Kidney (tissue), 14 donors: ENCODE data around the gene NEDD4. TPM values are rescaled to one million over a fixed set of nuclear protein-coding genes. Genes with fewer than 3 reads are reported as not detected.

Source experiments
- DNase-seq, 5 donors: peaks; one replicate each; pipeline ENCODE4 v3.0.0-alpha.2; 2013 to 2020
- FAIRE-seq: peaks from 2 replicates; lab custom pipeline; 2012; peaks lifted over from hg19 to GRCh38; lab: Jason Lieb, UNC
- H3K27ac ChIP-seq, 2 donors: one replicate each; pipeline ENCODE4 v1.7.0; 2013; ENCODE audit warnings: low read depth in 2 of 2, low read length in 2 of 2, inconsistent platforms in 1 of 2
- H3K27me3 ChIP-seq: one replicate; pipeline ENCODE4 v1.7.1; 2013; ENCODE audit warnings: low read length, inconsistent platforms; ENCODE audit not compliant: control insufficient read depth, insufficient read depth
- H3K36me3 ChIP-seq, 3 donors: one replicate each; pipeline versions ENCODE4 v1.7.0 to v1.7.1; 2013; ENCODE audit warnings: low read length in 3 of 3, control low read depth in 1 of 3, inconsistent platforms in 1 of 3; ENCODE audit not compliant: insufficient read depth in 3 of 3, control insufficient read depth in 2 of 3
- H3K4me1 ChIP-seq, 3 donors: one replicate each; pipeline versions ENCODE4 v1.7.0 to v1.7.1; 2013; ENCODE audit warnings: low read length in 3 of 3, inconsistent platforms in 1 of 3, low read depth in 1 of 3; ENCODE audit not compliant: control insufficient read depth in 2 of 3, insufficient read depth in 2 of 3
- H3K4me3 ChIP-seq, 3 donors: one replicate each; pipeline versions ENCODE4 v1.7.0 to v1.8.1; 2013; ENCODE audit warnings: low read length in 3 of 3, control low read depth in 1 of 3, inconsistent platforms in 1 of 3
- H3K9ac ChIP-seq, 3 donors: one replicate each; pipeline versions ENCODE4 v1.7.0 to v1.7.1; 2013; ENCODE audit warnings: low read length in 3 of 3, control low read depth in 1 of 3, inconsistent platforms in 1 of 3
- H3K9me3 ChIP-seq, 3 donors: one replicate each; pipeline versions ENCODE4 v1.7.0 to v1.7.1; 2013; ENCODE audit warnings: low read length in 3 of 3, control low read depth in 1 of 3, inconsistent platforms in 1 of 3; ENCODE audit not compliant: control insufficient read depth in 2 of 3, insufficient read depth in 1 of 3
- intact Hi-C: fragments of 100-400 bp; cut with DNase I; formaldehyde crosslinking; loops from one replicate; pipeline ENCODE4 v1.11.1; 2022
- polyA plus RNA-seq: library from polyadenylated mRNA; stranded (reverse); fragments of 350-450 nt; fragmentation: Illumina TruSeq; extraction: RNeasy Lipid Tissue Mini Kit (QIAGEN cat#74804); gene quantifications from one replicate; pipeline ENCODE4 v1.2.3, GENCODE V29; 2014; ENCODE audit warnings: low read depth, low replicate concordance; ENCODE audit not compliant: insufficient read depth
- total RNA-seq: library from RNA; stranded (reverse); fragmentation: NEBNext Ultra II Directional; extraction: Animal tissue kit (Norgen Biotek cat#: 25700); gene quantifications from one replicate; pipeline ENCODE4 v1.2.1, GENCODE V29; 2021
- TF ChIP-seq, protein P1 (sequence below): IDR thresholded peaks from 3 replicates; pipeline ENCODE4 v1.5.1; 2012; ENCODE audit warnings: mild to moderate bottlenecking, moderate library complexity, borderline replicate concordance; ENCODE audit not compliant: insufficient read depth; ENCODE audit errors: extremely low read depth
- donor health status: control.
- donor health status: control.
- donor health status: control.
- donor health status: control.
- donor health status: control.
- donor health status: DM: yes; HTN: yes; CAD: no.
- donor health status: Normal renal cell carcinoma (clear cell type).

Gene NEDD4
- total and polyA plus RNA-seq, 2 donors from 2014 or later: 3.3 to 22.3 TPM

DNA sequence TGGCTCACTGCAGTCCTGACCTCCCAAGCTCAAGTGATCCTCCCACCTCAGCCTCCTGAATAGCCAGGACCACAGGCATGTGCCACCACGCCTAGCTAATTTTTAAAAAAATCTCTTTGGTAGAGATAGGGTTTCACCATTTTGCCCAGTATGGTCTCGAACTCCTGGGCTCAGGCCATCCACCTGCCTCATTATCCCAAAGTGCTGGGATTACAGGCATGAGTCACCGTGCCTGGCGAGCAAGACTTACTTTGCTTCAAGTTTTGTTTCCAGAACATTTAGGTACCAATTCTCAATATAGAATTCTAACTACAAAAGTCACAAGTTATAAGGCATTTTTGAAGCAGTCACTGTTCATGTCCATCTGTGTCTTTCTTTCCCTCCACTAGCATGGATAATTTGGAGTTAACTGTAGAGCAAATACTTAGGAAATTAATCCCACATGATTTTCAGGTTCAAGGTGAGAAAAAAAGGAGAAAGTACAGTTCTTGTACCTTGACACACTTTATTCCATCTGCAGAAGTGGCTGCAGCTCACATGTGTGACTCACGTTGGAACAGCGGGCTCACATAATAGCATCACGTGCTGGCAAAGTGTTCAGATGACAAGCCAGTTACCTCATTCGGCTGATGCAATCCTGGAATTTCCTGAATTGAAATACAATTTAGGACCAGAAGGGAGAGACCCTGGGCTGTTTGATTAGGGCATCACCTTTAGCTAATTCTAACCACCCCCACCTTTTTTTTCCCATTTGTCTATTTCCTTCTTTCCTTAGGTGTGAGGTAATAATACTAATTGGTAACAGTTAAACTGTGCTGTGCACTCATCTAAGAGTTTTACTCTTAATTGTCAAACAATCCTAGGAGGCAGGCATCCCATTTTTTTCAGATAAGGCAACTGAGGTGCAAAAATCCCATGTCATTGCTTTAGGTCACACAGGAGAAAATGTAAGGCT, 46.9 kb upstream of the NEDD4 start:
- no peak for FAIRE-seq
- Histone ChIP-seq H3K4me3 (no peak overlapping the region), H3K36me3 (no peaks in the 10 kb centered on the region), H3K27me3 (no peaks in the 10 kb centered on the region), H3K9ac (no peak overlapping the region), H3K9me3 (peaks cover 0 to 6% (median 0%) of the 10 kb centered on the region in 3 donors), H3K4me1 (peaks cover 0 to 9% (median 0%) of the 10 kb centered on the region in 3 donors), H3K27ac (peak overlapping the region in 1 of 2 donors; percentile 23)
- intact Hi-C loops: no loop called here
- peak in 3 of 5 donors; percentile 17 to 68 (median 63) for DNase-seq
- TF ChIP-seq, protein P1, sequence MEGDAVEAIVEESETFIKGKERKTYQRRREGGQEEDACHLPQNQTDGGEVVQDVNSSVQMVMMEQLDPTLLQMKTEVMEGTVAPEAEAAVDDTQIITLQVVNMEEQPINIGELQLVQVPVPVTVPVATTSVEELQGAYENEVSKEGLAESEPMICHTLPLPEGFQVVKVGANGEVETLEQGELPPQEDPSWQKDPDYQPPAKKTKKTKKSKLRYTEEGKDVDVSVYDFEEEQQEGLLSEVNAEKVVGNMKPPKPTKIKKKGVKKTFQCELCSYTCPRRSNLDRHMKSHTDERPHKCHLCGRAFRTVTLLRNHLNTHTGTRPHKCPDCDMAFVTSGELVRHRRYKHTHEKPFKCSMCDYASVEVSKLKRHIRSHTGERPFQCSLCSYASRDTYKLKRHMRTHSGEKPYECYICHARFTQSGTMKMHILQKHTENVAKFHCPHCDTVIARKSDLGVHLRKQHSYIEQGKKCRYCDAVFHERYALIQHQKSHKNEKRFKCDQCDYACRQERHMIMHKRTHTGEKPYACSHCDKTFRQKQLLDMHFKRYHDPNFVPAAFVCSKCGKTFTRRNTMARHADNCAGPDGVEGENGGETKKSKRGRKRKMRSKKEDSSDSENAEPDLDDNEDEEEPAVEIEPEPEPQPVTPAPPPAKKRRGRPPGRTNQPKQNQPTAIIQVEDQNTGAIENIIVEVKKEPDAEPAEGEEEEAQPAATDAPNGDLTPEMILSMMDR: no peak

DNA sequence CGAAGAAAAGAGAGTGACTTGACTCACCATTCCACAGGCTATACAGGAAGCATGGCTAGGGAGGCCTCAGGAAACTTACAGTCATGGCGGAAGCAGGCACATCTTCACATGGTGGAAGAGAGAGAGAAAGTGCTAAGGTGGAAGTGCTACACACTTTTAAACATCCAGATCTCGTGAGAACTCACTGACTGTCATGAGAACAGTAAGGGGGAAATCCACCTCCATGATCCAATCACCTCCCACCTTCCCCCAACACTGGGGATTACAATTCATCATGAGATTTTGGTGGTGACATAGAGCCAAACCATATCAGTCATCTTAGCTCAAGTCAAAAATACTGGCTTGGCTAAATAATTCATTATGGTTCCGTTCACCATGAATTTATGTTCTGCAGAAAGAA, 45.3 kb upstream of the NEDD4 start:
- H3K9me3 ChIP-seq: peaks cover 0 to 4% (median 0%) of the 10 kb centered on the region in 3 donors
- intact Hi-C loops: no loop called here
- DNase-seq (no peak), FAIRE-seq (no peak)
- no peaks in the 10 kb centered on the region for H3K27me3 ChIP-seq
- H3K9ac ChIP-seq: no peak overlapping the region
- TF ChIP-seq, protein P1: no peak
- H3K36me3 ChIP-seq: no peaks in the 10 kb centered on the region
- no peak overlapping the region for H3K27ac ChIP-seq
- H3K4me3 ChIP-seq: no peak overlapping the region
- peaks cover 0 to 9% (median 0%) of the 10 kb centered on the region in 3 donors for H3K4me1 ChIP-seq

DNA sequence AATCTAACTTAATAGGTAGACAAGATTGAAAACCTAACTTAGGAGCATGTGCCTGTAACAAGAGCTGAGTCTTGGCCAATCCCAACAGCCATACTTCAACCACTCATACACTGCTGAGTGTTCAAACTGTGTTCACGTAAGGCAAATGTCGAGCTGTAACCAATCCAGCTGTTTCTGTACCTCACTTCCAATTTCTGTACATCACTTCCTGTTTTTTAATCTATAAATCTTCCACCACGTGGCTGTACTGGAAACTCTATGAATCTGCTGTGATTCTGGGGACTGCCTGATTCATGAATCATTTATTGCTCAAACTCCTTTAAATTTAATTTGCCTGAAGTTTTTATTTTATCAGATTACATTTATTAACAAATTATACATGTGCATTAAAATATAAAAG, 44.6 kb upstream of the NEDD4 start:
- Histone ChIP-seq H3K27ac (no peak overlapping the region), H3K27me3 (no peaks in the 10 kb centered on the region), H3K4me3 (no peak overlapping the region), H3K9ac (no peak overlapping the region), H3K4me1 (peaks cover 0 to 9% (median 0%) of the 10 kb centered on the region in 3 donors), H3K9me3 (no peaks in the 10 kb centered on the region), H3K36me3 (no peaks in the 10 kb centered on the region)
- TF ChIP-seq, protein P1: no peak
- intact Hi-C loops: no loop called here
- FAIRE-seq: no peak
- DNase-seq: peak in 1 of 5 donors; percentile 33
